Eye (tissue), 1 donor: Measurements from ENCODE around the gene ZNF407.

Source experiments
- DNase-seq: peaks from one replicate; pipeline ENCODE4 v3.0.0-alpha.2; 2015

The ZNF407 gene

DNA sequence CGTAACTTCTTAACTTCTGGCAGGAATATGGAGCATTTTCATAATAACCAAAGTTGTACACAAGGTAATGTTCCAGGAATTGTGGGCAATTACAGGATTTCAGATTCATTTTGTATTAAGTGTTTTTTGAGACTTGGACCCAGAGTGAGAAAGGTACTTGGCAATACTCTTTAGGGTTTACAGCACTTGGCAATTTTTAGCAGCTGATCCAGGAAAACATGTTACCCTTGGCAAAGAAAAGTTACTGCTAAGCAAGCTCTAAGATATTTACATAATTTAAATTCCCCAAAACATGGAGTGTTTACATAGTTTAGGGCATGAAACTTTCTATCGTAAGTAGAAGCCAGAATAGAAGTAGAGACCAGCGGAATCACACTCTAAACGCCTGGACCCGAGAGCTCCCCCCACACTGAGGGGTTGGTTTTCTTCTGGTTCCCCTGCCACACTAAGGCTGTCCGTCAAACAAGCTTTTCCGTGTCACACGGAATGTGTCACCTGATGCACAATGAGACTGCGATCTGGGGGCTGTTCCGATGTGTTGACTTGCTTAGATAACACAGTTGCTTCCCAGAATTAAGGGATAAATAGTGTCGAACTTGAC is 434.1 kb downstream of the ZNF407 start:
- no peak for DNase-seq

DNA sequence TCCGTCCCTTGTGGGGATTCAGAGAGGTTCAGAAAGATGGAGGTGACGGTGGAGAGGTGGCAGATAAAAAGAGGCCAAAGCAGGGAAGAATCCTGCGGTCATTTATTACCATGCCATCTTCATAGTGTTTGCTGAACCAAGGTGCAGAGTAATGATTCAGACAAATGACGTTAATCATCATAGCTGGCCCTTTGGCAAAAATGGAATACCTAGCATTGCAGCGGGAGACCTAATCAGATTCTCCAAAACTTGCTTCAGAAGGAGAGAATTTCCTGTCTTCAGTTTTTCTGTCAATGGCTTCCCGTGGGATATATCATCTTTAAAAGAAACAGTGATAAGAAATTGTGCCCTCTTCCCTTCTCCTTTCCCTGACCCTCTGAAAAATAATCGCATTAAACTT is 435.8 kb downstream of the ZNF407 start:
- no peak for DNase-seq

- DNase-seq: no peak
These were observed 437.3 kb downstream of the ZNF407 start for GRCh38 chr18:75034937-75035336.

DNA sequence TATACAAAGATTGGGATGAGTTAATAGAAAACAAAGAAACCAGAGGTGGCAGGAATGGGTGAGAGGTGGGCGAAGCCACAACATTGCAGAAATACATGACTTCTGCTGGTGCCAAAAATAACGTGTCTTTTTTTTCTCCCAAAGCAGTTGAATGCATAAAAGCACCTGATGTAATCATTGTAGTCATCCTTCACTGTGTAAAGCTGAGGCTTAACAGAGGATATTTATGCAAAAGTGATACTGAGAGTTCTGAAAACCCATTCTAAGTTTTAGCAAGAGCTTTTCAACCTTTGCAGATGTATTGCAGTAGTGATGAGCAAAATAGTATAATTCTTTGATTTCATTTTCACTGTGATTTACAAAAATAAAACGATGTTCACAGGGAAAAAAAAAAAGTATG is 438.3 kb downstream of the ZNF407 start:
- DNase-seq: no peak

DNA sequence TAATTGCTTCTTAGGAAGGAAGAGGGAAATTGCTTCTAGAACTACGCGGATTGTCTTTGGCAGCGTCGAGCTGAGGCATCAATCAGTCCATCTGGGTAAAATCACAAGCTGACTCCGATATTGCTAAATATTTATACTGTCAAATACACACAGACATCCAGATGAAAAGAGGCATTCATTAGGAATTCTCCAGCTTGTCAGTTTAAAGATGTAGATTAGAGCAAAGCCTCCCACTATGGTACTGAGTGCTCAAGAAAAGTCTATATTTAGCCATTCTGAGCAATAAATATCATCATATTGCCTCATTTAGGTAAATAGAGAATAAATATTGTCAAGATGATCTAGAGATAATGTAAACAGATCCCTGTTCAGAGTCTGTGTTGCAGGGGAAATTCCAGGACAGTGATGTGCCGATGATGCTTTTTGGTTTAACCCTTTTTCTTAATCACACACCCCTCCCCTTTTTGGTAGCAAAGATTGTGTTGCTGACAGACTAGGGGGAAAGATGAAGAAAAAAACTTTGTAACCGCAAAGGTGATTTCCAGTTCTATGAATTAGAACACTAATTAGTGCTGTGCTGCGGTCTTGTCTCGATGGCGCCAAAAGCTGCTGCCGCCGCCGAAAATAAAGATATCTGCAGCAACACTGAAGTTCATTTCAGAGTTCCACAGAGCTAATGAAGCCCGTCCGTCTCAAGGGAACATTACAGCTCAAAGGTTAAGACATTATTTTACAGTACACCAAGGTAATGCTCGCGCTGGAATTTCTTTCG is 439.4 kb downstream of the ZNF407 start:
- DNase-seq: peak; percentile 28

GRCh38 chr18:75037689-75037955 is 440.0 kb downstream of the ZNF407 start:
- no peak for DNase-seq

DNA sequence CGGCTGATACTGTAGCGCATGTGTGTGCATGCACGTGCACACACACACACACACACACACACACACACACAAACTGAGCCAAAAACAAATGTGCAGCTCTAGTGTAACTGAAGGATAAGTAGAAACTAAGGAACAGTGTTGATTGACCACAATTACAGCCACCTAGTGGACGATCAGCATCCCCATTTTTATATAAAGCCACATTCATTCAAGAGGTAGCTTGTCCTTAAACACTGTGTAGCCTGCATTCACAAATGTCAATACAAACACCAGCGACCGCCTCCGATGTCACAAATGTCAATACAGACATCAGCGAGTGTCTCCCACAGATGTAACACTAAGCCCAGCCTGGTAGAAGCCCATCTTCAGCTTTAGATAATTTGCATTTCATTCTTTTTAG is 443.9 kb downstream of the ZNF407 start:
- no peak for DNase-seq

DNA sequence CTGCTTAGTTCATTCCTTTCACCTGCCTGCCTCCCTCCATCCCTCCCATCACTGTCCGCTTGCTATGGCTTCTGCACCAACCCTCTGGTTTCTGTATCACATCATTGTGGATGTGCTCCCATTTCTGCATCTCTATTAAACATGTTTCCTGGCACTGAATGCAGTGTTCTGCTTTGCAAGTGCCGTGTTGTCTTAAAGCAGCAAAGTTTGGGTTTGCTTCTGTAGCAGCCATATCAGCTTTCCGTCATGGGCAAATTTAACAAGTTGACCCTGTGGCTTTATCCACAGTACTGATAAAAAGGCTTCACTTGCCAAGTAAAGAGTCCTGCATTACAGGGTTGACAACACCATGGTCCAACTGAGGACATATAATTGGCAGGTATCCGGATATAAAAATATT is 445.8 kb downstream of the ZNF407 start:
- no peak for DNase-seq

- no peak for DNase-seq
These were observed 446.6 kb downstream of the ZNF407 start for GRCh38 chr18:75044296-75044695.

DNA sequence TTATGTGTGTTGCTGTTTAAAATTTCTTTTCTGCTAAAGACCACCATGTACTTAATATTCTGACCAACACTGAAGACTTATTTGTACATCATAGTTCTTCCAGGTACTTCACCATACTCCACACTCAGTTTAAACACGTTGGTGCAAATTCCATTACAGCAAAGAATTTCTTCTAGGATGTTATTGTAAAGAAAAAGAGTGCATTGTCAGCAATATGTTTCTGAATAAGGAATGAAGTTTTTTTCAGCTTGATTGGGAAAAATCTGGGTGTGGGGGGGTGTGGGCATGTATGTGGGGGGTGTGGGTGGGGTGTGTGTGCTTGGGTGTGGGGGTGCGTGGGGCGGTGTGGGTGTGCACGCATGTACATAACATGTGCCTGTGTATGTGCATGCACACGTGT is 447.1 kb downstream of the ZNF407 start:
- no peak for DNase-seq

- no peak for DNase-seq
These were observed 447.6 kb downstream of the ZNF407 start for GRCh38 chr18:75045272-75045671.

DNA sequence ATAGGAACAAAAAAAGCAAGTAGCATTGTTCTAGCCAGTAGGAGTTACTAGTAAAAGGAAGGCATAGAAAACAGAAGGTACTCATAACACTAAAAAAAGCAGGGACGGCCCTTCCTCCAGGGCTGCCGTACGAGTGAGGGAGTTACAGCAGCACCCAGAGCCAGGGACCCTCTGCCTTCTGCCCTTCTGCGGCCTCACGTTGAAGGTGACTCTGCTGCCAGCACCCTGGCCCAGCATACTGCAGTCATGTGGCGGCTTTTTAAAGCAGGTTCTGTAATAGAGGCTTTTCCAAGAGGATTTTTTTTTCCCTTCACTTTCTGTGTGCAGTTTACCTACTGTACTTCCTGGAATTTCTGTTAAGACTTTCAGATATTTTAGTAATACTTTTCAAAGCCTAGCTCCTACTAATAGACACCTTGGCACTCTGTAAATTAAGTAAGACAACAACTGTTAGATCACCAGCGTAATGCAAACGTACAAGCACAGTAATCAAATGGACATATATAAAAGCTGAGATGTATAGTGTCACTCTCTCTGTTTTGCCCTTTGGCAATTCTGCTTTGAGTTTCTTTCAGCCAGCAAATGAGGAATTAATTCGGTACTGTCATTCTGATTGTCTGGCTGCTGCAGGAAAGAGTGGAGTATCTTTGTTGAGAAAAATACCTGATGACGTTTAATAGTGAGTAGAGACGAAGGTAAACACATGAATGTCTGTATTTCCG is 449.7 kb downstream of the ZNF407 start:
- no peak for DNase-seq

- DNase-seq: no peak
These were observed 451.2 kb downstream of the ZNF407 start for GRCh38 chr18:75048776-75049454.

DNA sequence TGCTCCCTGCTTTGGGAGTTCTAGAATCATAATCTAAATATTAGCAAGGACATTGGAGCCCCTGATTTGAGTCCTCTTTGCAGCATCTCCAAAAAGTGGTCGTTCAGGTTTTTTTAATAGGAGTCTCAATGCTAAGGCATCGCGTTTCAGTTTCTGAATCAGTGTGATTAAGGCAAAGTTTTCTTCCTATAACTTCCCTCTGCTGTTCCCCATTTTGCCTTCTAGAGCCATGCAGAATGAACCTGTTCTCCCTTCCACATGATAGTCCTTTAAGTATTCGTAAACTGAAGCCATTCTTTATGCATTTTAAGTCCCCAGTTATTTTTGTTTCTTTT is 451.8 kb downstream of the ZNF407 start:
- DNase-seq: no peak

GRCh38 chr18:75051757-75052156 is 454.1 kb downstream of the ZNF407 start:
- no peak for DNase-seq

GRCh38 chr18:75052475-75052874 is 454.8 kb downstream of the ZNF407 start:
- no peak for DNase-seq

DNA sequence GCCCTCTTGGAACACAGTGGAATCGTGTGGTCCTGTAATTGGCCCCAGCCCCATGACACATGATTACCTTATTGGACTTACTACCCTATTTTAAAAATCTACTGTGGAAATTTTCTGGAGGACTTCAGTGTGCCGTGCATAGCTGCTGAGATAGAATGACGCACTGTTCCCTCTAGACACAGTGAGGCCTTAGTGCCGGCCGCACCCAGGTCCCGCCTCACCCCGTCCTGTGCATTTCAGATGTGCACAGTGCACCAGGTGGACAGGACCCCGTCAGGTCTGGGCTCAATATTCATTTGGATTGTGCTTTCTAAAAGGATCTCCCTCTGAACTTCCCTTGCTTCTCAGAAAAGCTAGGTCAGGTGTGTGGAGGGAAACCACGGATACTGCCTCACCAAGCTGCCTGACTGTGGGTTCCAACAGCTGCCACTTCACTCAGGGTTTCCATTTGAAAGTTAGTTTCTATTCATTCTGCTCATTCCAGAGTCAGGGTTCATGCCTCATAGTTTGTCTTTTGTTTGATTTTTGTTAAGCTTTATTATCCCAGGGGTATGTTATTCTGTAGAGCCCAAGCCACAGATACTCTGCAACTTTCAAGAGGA is 455.5 kb downstream of the ZNF407 start:
- DNase-seq: no peak

DNA sequence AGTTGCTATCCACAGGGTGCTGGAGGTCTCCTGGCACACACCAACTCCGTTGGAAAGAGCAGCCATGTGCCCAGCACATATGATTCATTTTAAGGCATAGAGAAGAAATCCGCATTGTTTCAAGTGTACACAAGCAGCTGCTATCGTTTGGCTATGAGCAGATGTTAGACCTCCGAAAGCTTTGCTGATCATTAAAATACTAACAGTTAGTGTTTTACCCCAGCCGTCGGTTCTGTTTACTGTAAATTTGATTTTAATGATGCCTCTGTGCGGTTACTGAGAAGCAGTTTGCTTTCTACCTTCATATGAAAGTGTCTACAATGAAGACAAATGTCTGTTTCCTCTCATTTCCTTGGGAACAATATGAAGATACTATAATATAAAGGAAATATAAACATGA is 456.4 kb downstream of the ZNF407 start:
- DNase-seq: no peak

GRCh38 chr18:75054611-75055010 is 456.9 kb downstream of the ZNF407 start:
- no peak for DNase-seq

DNA sequence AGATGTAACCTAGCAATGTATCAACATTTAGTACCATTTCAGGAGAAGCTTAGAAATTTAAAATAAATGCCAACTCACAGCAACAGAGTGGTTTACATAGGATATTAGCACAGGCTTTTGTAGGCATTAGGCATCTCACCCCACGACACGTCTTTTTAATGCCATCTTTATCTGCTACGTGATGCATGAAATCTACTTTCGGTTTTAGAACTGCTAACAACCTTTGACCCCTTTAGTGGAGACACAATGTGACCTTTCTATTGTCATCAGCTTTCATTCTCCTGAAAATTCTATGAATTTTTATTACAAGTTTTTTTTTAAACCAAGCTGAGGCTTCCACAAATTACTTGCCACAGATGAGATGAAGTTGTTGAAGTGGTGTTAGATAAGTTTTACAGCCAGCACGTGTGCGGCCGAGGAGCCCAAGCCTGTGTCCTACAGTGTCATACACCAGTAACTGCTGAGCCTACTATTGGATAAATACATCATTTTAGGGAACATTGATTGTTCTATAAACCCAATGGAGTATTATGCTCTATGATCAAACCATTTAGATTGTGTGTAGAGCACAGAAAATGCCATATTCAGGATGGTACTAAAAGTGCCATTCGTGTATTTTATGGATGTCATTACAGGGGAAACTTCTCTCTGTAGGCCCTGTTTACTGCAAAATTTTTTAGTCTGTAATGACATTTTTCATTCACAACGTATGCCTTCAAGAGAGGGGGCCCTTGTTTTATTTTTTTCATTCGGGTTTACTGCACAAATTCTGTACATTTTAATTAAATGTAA is 459.7 kb downstream of the ZNF407 start:
- DNase-seq: no peak

GRCh38 chr18:75060185-75060584 is 462.5 kb downstream of the ZNF407 start:
- DNase-seq: no peak

DNA sequence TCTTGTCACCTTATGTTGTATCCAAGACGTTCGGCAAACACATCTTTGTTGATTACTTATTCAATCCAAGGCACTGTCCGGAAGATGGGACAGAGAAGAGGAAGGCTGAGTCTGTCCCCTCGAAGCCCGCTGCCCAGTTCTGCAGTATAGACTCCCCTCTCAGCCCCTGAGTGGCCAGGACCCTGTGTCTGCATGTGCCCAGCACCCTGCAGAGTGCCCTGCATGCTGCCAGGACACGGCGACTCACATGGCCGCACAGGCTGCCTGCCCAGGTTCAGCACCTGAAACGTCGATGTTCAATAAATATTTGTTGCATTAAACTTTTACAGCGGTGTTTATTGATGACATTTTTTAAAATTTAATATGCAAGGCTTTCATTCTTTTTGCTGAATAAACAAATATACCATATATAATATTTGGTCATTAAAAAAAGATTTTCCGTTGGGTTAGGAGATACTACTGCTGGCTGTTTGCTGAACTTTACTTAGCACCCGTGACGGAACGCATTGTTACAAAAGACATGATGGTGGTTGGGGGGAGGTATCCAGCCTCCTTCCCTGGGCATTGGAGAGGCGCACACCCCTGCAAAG is 464.7 kb downstream of the ZNF407 start:
- DNase-seq: no peak
